Measurements from ENCODE around the gene ELMOD3. TPM values are rescaled to one million over a fixed set of nuclear protein-coding genes. Genes with fewer than 3 reads are reported as not detected.

The ELMOD3 gene
- total RNA-seq, 1 experiment from 2014 or later: 9.7 TPM

DNA sequence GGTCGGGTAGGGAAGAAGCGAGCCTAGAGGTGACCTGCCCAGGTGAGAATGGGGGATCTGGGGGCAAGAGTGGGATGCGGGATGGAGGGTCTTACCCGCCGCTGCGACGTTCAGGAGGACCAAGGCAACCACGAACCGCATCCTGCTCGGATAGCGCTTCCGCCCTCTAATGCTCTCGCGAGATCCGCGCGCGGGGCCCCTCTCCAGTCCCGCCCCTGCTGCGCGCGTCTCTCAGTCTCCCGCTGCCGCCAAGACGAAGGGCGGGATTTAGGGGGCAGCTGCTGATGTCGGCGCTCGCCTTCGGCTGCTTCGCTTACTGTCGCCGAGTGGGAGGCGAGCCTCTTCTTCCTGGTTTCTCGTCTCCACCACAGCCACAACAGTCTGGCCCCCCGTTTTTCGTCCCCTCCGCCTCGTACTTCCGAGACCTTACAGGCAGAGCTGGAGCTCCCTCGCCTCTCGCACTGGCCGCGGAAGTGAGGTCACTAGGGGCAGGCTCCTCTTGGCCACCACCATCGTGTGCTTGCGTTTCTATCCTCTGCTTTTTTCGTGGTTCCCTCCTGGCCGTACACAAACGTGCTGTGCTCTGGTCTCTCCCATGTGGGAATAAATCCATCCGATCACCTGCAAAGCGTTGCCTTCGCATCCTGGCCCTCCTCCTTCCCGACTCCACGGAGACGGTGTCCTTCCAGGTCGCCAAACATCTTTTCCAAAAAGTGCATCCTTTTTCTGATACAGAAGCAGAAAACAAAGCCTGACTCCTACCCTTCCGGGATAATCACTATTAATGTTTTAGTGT, 26.5 kb upstream of the ELMOD3 start, which contains the start of gene TGOLN2 (continued):
- TF ChIP-seq, protein P1, sequence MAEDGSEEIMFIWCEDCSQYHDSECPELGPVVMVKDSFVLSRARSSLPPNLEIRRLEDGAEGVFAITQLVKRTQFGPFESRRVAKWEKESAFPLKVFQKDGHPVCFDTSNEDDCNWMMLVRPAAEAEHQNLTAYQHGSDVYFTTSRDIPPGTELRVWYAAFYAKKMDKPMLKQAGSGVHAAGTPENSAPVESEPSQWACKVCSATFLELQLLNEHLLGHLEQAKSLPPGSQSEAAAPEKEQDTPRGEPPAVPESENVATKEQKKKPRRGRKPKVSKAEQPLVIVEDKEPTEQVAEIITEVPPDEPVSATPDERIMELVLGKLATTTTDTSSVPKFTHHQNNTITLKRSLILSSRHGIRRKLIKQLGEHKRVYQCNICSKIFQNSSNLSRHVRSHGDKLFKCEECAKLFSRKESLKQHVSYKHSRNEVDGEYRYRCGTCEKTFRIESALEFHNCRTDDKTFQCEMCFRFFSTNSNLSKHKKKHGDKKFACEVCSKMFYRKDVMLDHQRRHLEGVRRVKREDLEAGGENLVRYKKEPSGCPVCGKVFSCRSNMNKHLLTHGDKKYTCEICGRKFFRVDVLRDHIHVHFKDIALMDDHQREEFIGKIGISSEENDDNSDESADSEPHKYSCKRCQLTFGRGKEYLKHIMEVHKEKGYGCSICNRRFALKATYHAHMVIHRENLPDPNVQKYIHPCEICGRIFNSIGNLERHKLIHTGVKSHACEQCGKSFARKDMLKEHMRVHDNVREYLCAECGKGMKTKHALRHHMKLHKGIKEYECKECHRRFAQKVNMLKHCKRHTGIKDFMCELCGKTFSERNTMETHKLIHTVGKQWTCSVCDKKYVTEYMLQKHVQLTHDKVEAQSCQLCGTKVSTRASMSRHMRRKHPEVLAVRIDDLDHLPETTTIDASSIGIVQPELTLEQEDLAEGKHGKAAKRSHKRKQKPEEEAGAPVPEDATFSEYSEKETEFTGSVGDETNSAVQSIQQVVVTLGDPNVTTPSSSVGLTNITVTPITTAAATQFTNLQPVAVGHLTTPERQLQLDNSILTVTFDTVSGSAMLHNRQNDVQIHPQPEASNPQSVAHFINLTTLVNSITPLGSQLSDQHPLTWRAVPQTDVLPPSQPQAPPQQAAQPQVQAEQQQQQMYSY (CRISPR knock-in tag; IDR thresholded peaks at IDR 0.05): 0 out of 2 replicates have a peak, but pooled peaks have one; percentile 37
- TF ChIP-seq, protein P2, sequence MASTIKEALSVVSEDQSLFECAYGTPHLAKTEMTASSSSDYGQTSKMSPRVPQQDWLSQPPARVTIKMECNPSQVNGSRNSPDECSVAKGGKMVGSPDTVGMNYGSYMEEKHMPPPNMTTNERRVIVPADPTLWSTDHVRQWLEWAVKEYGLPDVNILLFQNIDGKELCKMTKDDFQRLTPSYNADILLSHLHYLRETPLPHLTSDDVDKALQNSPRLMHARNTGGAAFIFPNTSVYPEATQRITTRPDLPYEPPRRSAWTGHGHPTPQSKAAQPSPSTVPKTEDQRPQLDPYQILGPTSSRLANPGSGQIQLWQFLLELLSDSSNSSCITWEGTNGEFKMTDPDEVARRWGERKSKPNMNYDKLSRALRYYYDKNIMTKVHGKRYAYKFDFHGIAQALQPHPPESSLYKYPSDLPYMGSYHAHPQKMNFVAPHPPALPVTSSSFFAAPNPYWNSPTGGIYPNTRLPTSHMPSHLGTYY (CRISPR knock-in tag; IDR thresholded peaks at IDR 0.05): no peak
- TF ChIP-seq ESRRA (CRISPR knock-in tag; IDR thresholded peaks at IDR 0.05; ENCODE audit: borderline replicate concordance): peak; percentile 41; the same call in 1 of the 2 replicates
- TF ChIP-seq, protein P3, sequence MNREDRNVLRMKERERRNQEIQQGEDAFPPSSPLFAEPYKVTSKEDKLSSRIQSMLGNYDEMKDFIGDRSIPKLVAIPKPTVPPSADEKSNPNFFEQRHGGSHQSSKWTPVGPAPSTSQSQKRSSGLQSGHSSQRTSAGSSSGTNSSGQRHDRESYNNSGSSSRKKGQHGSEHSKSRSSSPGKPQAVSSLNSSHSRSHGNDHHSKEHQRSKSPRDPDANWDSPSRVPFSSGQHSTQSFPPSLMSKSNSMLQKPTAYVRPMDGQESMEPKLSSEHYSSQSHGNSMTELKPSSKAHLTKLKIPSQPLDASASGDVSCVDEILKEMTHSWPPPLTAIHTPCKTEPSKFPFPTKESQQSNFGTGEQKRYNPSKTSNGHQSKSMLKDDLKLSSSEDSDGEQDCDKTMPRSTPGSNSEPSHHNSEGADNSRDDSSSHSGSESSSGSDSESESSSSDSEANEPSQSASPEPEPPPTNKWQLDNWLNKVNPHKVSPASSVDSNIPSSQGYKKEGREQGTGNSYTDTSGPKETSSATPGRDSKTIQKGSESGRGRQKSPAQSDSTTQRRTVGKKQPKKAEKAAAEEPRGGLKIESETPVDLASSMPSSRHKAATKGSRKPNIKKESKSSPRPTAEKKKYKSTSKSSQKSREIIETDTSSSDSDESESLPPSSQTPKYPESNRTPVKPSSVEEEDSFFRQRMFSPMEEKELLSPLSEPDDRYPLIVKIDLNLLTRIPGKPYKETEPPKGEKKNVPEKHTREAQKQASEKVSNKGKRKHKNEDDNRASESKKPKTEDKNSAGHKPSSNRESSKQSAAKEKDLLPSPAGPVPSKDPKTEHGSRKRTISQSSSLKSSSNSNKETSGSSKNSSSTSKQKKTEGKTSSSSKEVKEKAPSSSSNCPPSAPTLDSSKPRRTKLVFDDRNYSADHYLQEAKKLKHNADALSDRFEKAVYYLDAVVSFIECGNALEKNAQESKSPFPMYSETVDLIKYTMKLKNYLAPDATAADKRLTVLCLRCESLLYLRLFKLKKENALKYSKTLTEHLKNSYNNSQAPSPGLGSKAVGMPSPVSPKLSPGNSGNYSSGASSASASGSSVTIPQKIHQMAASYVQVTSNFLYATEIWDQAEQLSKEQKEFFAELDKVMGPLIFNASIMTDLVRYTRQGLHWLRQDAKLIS (CRISPR knock-in tag; IDR thresholded peaks at IDR 0.05; ENCODE audit: borderline replicate concordance): no peak
- TF ChIP-seq ZNF671 (CRISPR knock-in tag; IDR thresholded peaks at IDR 0.05): peak; percentile 62; the same call in 1 of the 2 replicates
- TF ChIP-seq, protein P4, sequence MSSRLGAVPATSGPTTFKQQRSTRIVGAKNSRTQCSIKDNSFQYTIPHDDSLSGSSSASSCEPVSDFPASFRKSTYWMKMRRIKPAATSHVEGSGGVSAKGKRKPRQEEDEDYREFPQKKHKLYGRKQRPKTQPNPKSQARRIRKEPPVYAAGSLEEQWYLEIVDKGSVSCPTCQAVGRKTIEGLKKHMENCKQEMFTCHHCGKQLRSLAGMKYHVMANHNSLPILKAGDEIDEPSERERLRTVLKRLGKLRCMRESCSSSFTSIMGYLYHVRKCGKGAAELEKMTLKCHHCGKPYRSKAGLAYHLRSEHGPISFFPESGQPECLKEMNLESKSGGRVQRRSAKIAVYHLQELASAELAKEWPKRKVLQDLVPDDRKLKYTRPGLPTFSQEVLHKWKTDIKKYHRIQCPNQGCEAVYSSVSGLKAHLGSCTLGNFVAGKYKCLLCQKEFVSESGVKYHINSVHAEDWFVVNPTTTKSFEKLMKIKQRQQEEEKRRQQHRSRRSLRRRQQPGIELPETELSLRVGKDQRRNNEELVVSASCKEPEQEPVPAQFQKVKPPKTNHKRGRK (CRISPR knock-in tag; IDR thresholded peaks at IDR 0.05; ENCODE audit: borderline replicate concordance): 0 out of 2 replicates have a peak, but pooled peaks have one; percentile 46
- TF ChIP-seq SOX15 (CRISPR knock-in tag; IDR thresholded peaks at IDR 0.05): no peak
- TF ChIP-seq, protein P5, sequence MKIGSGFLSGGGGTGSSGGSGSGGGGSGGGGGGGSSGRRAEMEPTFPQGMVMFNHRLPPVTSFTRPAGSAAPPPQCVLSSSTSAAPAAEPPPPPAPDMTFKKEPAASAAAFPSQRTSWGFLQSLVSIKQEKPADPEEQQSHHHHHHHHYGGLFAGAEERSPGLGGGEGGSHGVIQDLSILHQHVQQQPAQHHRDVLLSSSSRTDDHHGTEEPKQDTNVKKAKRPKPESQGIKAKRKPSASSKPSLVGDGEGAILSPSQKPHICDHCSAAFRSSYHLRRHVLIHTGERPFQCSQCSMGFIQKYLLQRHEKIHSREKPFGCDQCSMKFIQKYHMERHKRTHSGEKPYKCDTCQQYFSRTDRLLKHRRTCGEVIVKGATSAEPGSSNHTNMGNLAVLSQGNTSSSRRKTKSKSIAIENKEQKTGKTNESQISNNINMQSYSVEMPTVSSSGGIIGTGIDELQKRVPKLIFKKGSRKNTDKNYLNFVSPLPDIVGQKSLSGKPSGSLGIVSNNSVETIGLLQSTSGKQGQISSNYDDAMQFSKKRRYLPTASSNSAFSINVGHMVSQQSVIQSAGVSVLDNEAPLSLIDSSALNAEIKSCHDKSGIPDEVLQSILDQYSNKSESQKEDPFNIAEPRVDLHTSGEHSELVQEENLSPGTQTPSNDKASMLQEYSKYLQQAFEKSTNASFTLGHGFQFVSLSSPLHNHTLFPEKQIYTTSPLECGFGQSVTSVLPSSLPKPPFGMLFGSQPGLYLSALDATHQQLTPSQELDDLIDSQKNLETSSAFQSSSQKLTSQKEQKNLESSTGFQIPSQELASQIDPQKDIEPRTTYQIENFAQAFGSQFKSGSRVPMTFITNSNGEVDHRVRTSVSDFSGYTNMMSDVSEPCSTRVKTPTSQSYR (CRISPR knock-in tag; IDR thresholded peaks at IDR 0.05): no peak
- TF ChIP-seq, protein P6, sequence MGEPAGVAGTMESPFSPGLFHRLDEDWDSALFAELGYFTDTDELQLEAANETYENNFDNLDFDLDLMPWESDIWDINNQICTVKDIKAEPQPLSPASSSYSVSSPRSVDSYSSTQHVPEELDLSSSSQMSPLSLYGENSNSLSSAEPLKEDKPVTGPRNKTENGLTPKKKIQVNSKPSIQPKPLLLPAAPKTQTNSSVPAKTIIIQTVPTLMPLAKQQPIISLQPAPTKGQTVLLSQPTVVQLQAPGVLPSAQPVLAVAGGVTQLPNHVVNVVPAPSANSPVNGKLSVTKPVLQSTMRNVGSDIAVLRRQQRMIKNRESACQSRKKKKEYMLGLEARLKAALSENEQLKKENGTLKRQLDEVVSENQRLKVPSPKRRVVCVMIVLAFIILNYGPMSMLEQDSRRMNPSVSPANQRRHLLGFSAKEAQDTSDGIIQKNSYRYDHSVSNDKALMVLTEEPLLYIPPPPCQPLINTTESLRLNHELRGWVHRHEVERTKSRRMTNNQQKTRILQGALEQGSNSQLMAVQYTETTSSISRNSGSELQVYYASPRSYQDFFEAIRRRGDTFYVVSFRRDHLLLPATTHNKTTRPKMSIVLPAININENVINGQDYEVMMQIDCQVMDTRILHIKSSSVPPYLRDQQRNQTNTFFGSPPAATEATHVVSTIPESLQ (CRISPR knock-in tag; IDR thresholded peaks at IDR 0.05): 0 out of 2 replicates have a peak, but pooled peaks have one; percentile 48
- TF ChIP-seq, protein P7, sequence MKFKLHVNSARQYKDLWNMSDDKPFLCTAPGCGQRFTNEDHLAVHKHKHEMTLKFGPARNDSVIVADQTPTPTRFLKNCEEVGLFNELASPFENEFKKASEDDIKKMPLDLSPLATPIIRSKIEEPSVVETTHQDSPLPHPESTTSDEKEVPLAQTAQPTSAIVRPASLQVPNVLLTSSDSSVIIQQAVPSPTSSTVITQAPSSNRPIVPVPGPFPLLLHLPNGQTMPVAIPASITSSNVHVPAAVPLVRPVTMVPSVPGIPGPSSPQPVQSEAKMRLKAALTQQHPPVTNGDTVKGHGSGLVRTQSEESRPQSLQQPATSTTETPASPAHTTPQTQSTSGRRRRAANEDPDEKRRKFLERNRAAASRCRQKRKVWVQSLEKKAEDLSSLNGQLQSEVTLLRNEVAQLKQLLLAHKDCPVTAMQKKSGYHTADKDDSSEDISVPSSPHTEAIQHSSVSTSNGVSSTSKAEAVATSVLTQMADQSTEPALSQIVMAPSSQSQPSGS (CRISPR knock-in tag; IDR thresholded peaks at IDR 0.05; ENCODE audit: borderline replicate concordance, low read depth): peak; percentile 12; the same call in 1 of the 2 replicates
- TF ChIP-seq TEAD1 (CRISPR knock-in tag; IDR thresholded peaks at IDR 0.05): peak; percentile 68; the same call in 1 of the 2 replicates
- TF ChIP-seq ETV6 (CRISPR knock-in tag; IDR thresholded peaks at IDR 0.05): peak; percentile 87
- no peak for TF ChIP-seq ZBTB21 (CRISPR knock-in tag; IDR thresholded peaks at IDR 0.05; ENCODE audit: borderline replicate concordance)
- TF ChIP-seq ELF4 (CRISPR knock-in tag; IDR thresholded peaks at IDR 0.05; ENCODE audit: low read depth): no peak
- TF ChIP-seq KAT7 (CRISPR knock-in tag; IDR thresholded peaks at IDR 0.05; ENCODE audit: borderline replicate concordance): no peak
- no peak for TF ChIP-seq ZNF396 (CRISPR knock-in tag; IDR thresholded peaks at IDR 0.05; ENCODE audit: borderline replicate concordance)
- TF ChIP-seq, protein P8, sequence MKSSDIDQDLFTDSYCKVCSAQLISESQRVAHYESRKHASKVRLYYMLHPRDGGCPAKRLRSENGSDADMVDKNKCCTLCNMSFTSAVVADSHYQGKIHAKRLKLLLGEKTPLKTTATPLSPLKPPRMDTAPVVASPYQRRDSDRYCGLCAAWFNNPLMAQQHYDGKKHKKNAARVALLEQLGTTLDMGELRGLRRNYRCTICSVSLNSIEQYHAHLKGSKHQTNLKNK (CRISPR knock-in tag; IDR thresholded peaks at IDR 0.05): 0 out of 2 replicates have a peak, but pooled peaks have one; percentile 22
- TF ChIP-seq, protein P9, sequence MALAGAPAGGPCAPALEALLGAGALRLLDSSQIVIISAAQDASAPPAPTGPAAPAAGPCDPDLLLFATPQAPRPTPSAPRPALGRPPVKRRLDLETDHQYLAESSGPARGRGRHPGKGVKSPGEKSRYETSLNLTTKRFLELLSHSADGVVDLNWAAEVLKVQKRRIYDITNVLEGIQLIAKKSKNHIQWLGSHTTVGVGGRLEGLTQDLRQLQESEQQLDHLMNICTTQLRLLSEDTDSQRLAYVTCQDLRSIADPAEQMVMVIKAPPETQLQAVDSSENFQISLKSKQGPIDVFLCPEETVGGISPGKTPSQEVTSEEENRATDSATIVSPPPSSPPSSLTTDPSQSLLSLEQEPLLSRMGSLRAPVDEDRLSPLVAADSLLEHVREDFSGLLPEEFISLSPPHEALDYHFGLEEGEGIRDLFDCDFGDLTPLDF (CRISPR knock-in tag; IDR thresholded peaks at IDR 0.05): 0 out of 2 replicates have a peak, but pooled peaks have one; percentile 33
